ENCODE data around the gene DOCK6.
A peak's percentile ranks its signal among the peaks of the same experiment; 100 is the strongest.

DNA sequence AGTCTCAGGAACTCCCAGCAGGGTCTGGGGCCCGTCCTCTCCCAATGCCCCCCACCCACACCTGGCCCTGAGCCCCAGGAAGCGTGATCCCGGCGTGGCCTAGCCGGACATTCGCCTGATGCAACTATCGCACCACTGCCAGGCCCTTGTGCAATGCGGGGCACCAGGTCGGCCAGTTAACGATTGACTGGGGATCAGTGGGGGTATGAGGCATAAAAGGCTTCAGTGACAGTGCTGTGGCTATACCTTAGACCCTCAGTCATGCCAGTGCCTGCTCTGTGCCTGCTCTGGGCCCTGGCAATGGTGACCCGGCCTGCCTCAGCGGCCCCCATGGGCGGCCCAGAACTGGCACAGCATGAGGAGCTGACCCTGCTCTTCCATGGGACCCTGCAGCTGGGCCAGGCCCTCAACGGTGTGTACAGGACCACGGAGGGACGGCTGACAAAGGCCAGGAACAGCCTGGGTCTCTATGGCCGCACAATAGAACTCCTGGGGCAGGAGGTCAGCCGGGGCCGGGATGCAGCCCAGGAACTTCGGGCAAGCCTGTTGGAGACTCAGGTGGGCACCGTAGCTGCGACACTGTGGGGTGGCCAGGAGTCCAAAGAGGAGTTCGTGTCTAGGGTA is 22.8 kb downstream of the DOCK6 start, which contains the start of gene ANGPTL8:
- TF ChIP-seq ZNF275 (CRISPR knock-in tag; IDR thresholded peaks at IDR 0.05; ENCODE audit: borderline replicate concordance) (peak; percentile 87; the same call in 1 of the 2 replicates), ZFP36 (IDR thresholded peaks at IDR 0.05; ENCODE audit: borderline replicate concordance, low read depth, low read length, partially characterized antibody) (no peak), FOXM1 (CRISPR knock-in tag; IDR thresholded peaks at IDR 0.05) (no peak), MAF1 (CRISPR knock-in tag; IDR thresholded peaks at IDR 0.05; ENCODE audit: borderline replicate concordance) (no peak), IKZF1 (IDR thresholded peaks at IDR 0.05) (no peak), ZBTB49 (CRISPR knock-in tag; IDR thresholded peaks at IDR 0.05; ENCODE audit: borderline replicate concordance) (peak; percentile 80; the same call in 1 of the 2 replicates), KLF11 (CRISPR knock-in tag; IDR thresholded peaks at IDR 0.05) (peak; percentile 67; the same call in 1 of the 2 replicates), WIZ (CRISPR knock-in tag; IDR thresholded peaks at IDR 0.05) (no peak), ZSCAN25 (CRISPR knock-in tag; IDR thresholded peaks at IDR 0.05) (peak; percentile 81), SAFB2 (CRISPR knock-in tag; IDR thresholded peaks at IDR 0.05; ENCODE audit: borderline replicate concordance, low read depth) (0 out of 2 replicates have a peak, but pooled peaks have one; percentile 40)
- TF ChIP-seq, protein P1, sequence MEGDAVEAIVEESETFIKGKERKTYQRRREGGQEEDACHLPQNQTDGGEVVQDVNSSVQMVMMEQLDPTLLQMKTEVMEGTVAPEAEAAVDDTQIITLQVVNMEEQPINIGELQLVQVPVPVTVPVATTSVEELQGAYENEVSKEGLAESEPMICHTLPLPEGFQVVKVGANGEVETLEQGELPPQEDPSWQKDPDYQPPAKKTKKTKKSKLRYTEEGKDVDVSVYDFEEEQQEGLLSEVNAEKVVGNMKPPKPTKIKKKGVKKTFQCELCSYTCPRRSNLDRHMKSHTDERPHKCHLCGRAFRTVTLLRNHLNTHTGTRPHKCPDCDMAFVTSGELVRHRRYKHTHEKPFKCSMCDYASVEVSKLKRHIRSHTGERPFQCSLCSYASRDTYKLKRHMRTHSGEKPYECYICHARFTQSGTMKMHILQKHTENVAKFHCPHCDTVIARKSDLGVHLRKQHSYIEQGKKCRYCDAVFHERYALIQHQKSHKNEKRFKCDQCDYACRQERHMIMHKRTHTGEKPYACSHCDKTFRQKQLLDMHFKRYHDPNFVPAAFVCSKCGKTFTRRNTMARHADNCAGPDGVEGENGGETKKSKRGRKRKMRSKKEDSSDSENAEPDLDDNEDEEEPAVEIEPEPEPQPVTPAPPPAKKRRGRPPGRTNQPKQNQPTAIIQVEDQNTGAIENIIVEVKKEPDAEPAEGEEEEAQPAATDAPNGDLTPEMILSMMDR (CRISPR knock-in tag; IDR thresholded peaks at IDR 0.05) = peak; percentile 16; the same call in 1 of the 2 replicates
- TF ChIP-seq, protein P2, sequence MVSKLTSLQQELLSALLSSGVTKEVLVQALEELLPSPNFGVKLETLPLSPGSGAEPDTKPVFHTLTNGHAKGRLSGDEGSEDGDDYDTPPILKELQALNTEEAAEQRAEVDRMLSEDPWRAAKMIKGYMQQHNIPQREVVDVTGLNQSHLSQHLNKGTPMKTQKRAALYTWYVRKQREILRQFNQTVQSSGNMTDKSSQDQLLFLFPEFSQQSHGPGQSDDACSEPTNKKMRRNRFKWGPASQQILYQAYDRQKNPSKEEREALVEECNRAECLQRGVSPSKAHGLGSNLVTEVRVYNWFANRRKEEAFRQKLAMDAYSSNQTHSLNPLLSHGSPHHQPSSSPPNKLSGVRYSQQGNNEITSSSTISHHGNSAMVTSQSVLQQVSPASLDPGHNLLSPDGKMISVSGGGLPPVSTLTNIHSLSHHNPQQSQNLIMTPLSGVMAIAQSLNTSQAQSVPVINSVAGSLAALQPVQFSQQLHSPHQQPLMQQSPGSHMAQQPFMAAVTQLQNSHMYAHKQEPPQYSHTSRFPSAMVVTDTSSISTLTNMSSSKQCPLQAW (CRISPR knock-in tag; IDR thresholded peaks at IDR 0.05) = peak; percentile 99

Measured in HepG2 (cell line).